ENCODE measurements around the gene CDK18. TPM values are rescaled to one million over a fixed set of nuclear protein-coding genes. Genes with fewer than 3 reads are reported as not detected.

Gene CDK18
- polyA plus RNA-seq, 1 donor (not counting 4 experiments of a cell fraction or from before 2014, with no cell fraction given): 10.9 TPM

- Histone ChIP-seq H3K79me2 (ENCODE audit: control insufficient read depth, insufficient read depth, low read length) (no peaks in the 10 kb centered on the region), H3K4me1 (ENCODE audit: control insufficient read depth, extremely low read depth, insufficient read depth, low read length) (peaks cover under 1% of the 10 kb centered on the region), H3K36me3 (ENCODE audit: control insufficient read depth in 2 of 2, extremely low read depth in 1 of 2, insufficient read depth in 2 of 2, low read length in 2 of 2) (no peaks in the 10 kb centered on the region), H3K27me3 (ENCODE audit: control insufficient read depth, extremely low read depth, insufficient read depth, low read length) (no peaks in the 10 kb centered on the region), H3K4me3 (ENCODE audit: control insufficient read depth in 2 of 3, extremely low read depth in 1 of 3, insufficient read depth in 2 of 3, low read depth in 1 of 3, low read length in 3 of 3) (no peak overlapping the region), H3K9me3 (ENCODE audit: control insufficient read depth, low read depth, low read length) (no peaks in the 10 kb centered on the region), H3K9me1 (ENCODE audit: control insufficient read depth, extremely low read depth, insufficient read depth, low read length) (no peaks in the 10 kb centered on the region), H4K20me1 (ENCODE audit: control insufficient read depth, extremely low read depth, insufficient read depth, low read length) (no peaks in the 10 kb centered on the region), H3K27ac (ENCODE audit: control insufficient read depth, insufficient read depth, low read length) (no peak overlapping the region), H2AFZ (ENCODE audit: control insufficient read depth, low read length) (no peak overlapping the region), H3K9ac (ENCODE audit: control insufficient read depth, extremely low read depth, insufficient read depth, low read length) (no peak overlapping the region), H3K4me2 (ENCODE audit: control insufficient read depth, extremely low read depth, insufficient read depth, low read depth, low read length) (no peak overlapping the region)
- DNase-seq (ENCODE audit: low read depth, low spot score): no peak
- dilution Hi-C loops (cut with MboI; ENCODE audit: extremely low pct_ligation_motif_present, low sequenced_read_pairs): no loop called here
- no peak for FAIRE-seq
- TF ChIP-seq EZH2 (IDR thresholded peaks at IDR 0.05; ENCODE audit: low read length) (no peak), CTCF (optimal IDR thresholded peaks at IDR 0.05 in 1 of 3, IDR thresholded peaks at IDR 0.05 in 1 of 3, conservative IDR thresholded peaks at IDR 0.05 in 1 of 3; ENCODE audit: extremely low read depth in 1 of 3, insufficient read depth in 2 of 3, low read length in 3 of 3) (no peak)
These were observed 4.7 kb upstream of the CDK18 start for GRCh38 chr1:205499789-205500188.

- H3K9ac ChIP-seq (ENCODE audit: control insufficient read depth, extremely low read depth, insufficient read depth, low read length): no peak overlapping the region
- no peak overlapping the region for H3K27ac ChIP-seq (ENCODE audit: control insufficient read depth, insufficient read depth, low read length)
- no peaks in the 10 kb centered on the region for H3K36me3 ChIP-seq (ENCODE audit: control insufficient read depth in 2 of 2, extremely low read depth in 1 of 2, insufficient read depth in 2 of 2, low read length in 2 of 2)
- DNase-seq (ENCODE audit: low read depth, low spot score) (no peak), FAIRE-seq (no peak)
- H3K4me3 ChIP-seq (ENCODE audit: control insufficient read depth in 2 of 3, extremely low read depth in 1 of 3, insufficient read depth in 2 of 3, low read depth in 1 of 3, low read length in 3 of 3): no peak overlapping the region
- peaks cover 1% of the 10 kb centered on the region for H3K79me2 ChIP-seq (ENCODE audit: control insufficient read depth, insufficient read depth, low read length)
- no peaks in the 10 kb centered on the region for H3K9me1 ChIP-seq (ENCODE audit: control insufficient read depth, extremely low read depth, insufficient read depth, low read length)
- dilution Hi-C loops (cut with MboI; ENCODE audit: extremely low pct_ligation_motif_present, low sequenced_read_pairs): no loop called here
- no peaks in the 10 kb centered on the region for H4K20me1 ChIP-seq (ENCODE audit: control insufficient read depth, extremely low read depth, insufficient read depth, low read length)
- H3K4me1 ChIP-seq (ENCODE audit: control insufficient read depth, extremely low read depth, insufficient read depth, low read length): peaks cover 6% of the 10 kb centered on the region
- no peak for TF ChIP-seq CTCF (optimal IDR thresholded peaks at IDR 0.05 in 1 of 3, IDR thresholded peaks at IDR 0.05 in 1 of 3, conservative IDR thresholded peaks at IDR 0.05 in 1 of 3; ENCODE audit: extremely low read depth in 1 of 3, insufficient read depth in 2 of 3, low read length in 3 of 3)
- H3K4me2 ChIP-seq (ENCODE audit: control insufficient read depth, extremely low read depth, insufficient read depth, low read depth, low read length): no peak overlapping the region
- H2AFZ ChIP-seq (ENCODE audit: control insufficient read depth, low read length): no peak overlapping the region
- no peaks in the 10 kb centered on the region for H3K27me3 ChIP-seq (ENCODE audit: control insufficient read depth, extremely low read depth, insufficient read depth, low read length)
- H3K9me3 ChIP-seq (ENCODE audit: control insufficient read depth, low read depth, low read length): no peaks in the 10 kb centered on the region
These were observed 3.9 kb upstream of the CDK18 start for GRCh38 chr1:205500240-205501233.

Data from keratinocyte (primary cell).